Gastrocnemius medialis (tissue), 4 donors: Measurements from ENCODE around the gene AXIN1. TPM values are rescaled to one million over a fixed set of nuclear protein-coding genes. Genes with fewer than 3 reads are reported as not detected.

Experiments used
- ATAC-seq, 2 donors: fragments of 150-250 bp; one replicate each; pipeline ENCODE4 v1.9.1; 2016
- DNase-seq, 2 donors: peaks; one replicate each; pipeline ENCODE4 v3.0.0-alpha.2; 2019
- H3K27ac ChIP-seq, 4 donors: fragments of 200-600 bp; sonication (generic); 1 replicate in 1 of 4; 2 replicates in 3 of 4; pipeline ENCODE4 v1.5.1; 2016 to 2018; ENCODE audit warnings: mild to moderate bottlenecking in 2 of 4, moderate library complexity in 1 of 4
- H3K27me3 ChIP-seq, 3 donors: fragments of 200-600 bp; sonication (generic) in 2 of 3; 1 replicate in 1 of 3; 2 replicates in 2 of 3; pipeline versions ENCODE4 v1.5.1 to v1.6.0; 2016 to 2019; ENCODE audit warnings: mild to moderate bottlenecking in 1 of 3, moderate library complexity in 1 of 3
- H3K36me3 ChIP-seq, 2 donors: fragments of 200-600 bp; sonication (generic) in 1 of 2; one replicate each; pipeline ENCODE4 v1.5.1; 2017 to 2018
- H3K4me1 ChIP-seq, 2 donors: fragments of 200-600 bp; sonication (generic) in 1 of 2; one replicate each; pipeline ENCODE4 v1.5.1; 2016 to 2017; ENCODE audit warnings: mild to moderate bottlenecking in 2 of 2
- H3K4me3 ChIP-seq, 4 donors: fragments of 200-600 bp; sonication (generic) in 3 of 4; 1 replicate in 1 of 4; 2 replicates in 3 of 4; pipeline ENCODE4 v1.5.1; 2016 to 2019; ENCODE audit warnings: mild to moderate bottlenecking in 2 of 4
- H3K9me3 ChIP-seq, 3 donors: fragments of 200-600 bp; sonication (generic) in 2 of 3; 1 replicate in 1 of 3; 2 replicates in 2 of 3; pipeline ENCODE4 v1.5.1; 2016 to 2019
- POLR2A ChIP-seq, 2 donors: fragments of 450-650 bp; IDR thresholded peaks; one replicate each; pipeline ENCODE4 v1.6.1; 2017; ENCODE audit warnings: antibody characterized with exemption in 2 of 2, mild to moderate bottlenecking in 2 of 2, moderate library complexity in 2 of 2
- in situ Hi-C, 4 donors: fragments of 200-750 bp; cut with MboI; loops; one replicate each; pipeline versions ENCODE4 v1.15.0 to v1.8.0; 2017; ENCODE audit warnings: low sequenced_read_pairs in 4 of 4
- intact Hi-C: fragments of 100-400 bp; cut with DNase I; formaldehyde crosslinking; loops from one replicate; pipeline ENCODE4 v1.15.1; 2023; ENCODE audit warnings: low total_unique reads
- total RNA-seq, 4 donors: library from RNA; depleted of rRNA; stranded (reverse); fragments of >200 nt; gene quantifications; one replicate each; pipeline versions ENCODE4 v1.1.0 to v1.2.3, GENCODE V29; 2016
- TF ChIP-seq, protein P1 (sequence below), 5 experiments: fragments of 450-650 bp in 3 of 5; fragments of 200-600 bp in 2 of 5; sonication (generic) in 2 of 5; IDR thresholded peaks in 4 of 5; conservative IDR thresholded peaks in 1 of 5; 1 replicate in 4 of 5; 2 replicates in 1 of 5; pipeline ENCODE4 v1.5.1; 2016 to 2019; ENCODE audit warnings: antibody characterized with exemption in 5 of 5, mild to moderate bottlenecking in 3 of 5, moderate library complexity in 3 of 5

Gene AXIN1
- total RNA-seq, 4 donors from 2014 or later: 27.1 to 41.9 (median 32.7) TPM

GRCh38 chr16:290681-291405 is 61.7 kb downstream of the AXIN1 start:
- Histone ChIP-seq H3K27ac (no peak overlapping the region), H3K4me1 (no peaks in the 10 kb centered on the region), H3K27me3 (no peaks in the 10 kb centered on the region), H3K4me3 (no peak overlapping the region), H3K9me3 (no peaks in the 10 kb centered on the region), H3K36me3 (peaks cover 0 to 49% of the 10 kb centered on the region in 2 donors)
- intact Hi-C loops (no loop called here), in situ Hi-C loops (no loop called here)
- ATAC-seq (no peak), DNase-seq (no peak)
- no peak for TF ChIP-seq POLR2A (IDR thresholded peaks at IDR 0.05)
- TF ChIP-seq, protein P1, sequence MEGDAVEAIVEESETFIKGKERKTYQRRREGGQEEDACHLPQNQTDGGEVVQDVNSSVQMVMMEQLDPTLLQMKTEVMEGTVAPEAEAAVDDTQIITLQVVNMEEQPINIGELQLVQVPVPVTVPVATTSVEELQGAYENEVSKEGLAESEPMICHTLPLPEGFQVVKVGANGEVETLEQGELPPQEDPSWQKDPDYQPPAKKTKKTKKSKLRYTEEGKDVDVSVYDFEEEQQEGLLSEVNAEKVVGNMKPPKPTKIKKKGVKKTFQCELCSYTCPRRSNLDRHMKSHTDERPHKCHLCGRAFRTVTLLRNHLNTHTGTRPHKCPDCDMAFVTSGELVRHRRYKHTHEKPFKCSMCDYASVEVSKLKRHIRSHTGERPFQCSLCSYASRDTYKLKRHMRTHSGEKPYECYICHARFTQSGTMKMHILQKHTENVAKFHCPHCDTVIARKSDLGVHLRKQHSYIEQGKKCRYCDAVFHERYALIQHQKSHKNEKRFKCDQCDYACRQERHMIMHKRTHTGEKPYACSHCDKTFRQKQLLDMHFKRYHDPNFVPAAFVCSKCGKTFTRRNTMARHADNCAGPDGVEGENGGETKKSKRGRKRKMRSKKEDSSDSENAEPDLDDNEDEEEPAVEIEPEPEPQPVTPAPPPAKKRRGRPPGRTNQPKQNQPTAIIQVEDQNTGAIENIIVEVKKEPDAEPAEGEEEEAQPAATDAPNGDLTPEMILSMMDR (IDR thresholded peaks at IDR 0.05 in 4 of 5, conservative IDR thresholded peaks at IDR 0.05 in 1 of 5): no peak

DNA sequence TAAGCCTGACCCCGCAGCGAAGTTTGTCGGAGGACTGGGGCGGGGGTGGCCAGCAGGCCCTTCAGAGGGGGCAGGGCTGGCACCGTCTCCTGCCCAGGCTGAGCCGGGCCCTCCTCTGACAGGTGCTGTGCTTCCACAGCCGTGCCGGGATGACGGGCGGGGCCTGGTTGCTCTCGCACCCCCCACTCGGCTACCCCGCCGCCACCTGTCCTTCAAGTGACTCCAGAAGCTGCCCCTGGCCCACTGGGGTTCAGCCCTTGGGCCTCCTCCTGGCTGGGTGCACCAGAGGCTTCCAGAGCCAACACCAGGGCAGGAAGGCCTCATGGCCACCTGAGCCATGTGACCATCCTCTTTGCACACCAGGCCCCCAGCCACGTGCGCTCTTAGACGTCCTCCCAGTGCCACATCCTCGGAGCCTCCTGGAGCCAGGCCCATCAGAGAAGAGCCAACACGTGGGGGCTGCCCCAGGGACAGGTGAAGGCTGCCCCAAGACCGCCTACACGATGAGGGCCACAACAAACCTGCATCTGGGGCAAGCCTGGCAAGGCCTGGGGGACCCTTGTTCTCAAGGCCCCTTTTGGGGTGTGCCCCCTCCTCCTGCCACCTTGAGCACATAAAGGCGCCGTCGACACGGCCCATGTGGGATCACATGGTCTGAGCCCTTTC is 62.4 kb downstream of the AXIN1 start:
- no peak for DNase-seq
- Histone ChIP-seq H3K4me1 (no peaks in the 10 kb centered on the region), H3K36me3 (peaks cover 0 to 45% of the 10 kb centered on the region in 2 donors), H3K9me3 (no peaks in the 10 kb centered on the region), H3K27me3 (no peaks in the 10 kb centered on the region), H3K4me3 (no peak overlapping the region), H3K27ac (no peak overlapping the region)
- in situ Hi-C loops (no loop called here), intact Hi-C loops (no loop called here)
- TF ChIP-seq, protein P1 (IDR thresholded peaks at IDR 0.05 in 4 of 5, conservative IDR thresholded peaks at IDR 0.05 in 1 of 5): no peak
- ATAC-seq: no peak

- intact Hi-C loops (no loop called here), in situ Hi-C loops (no loop called here)
- Histone ChIP-seq H3K36me3 (peaks cover 0 to 45% of the 10 kb centered on the region in 2 donors), H3K4me3 (no peak overlapping the region), H3K4me1 (no peaks in the 10 kb centered on the region), H3K27me3 (no peaks in the 10 kb centered on the region), H3K27ac (no peak overlapping the region), H3K9me3 (no peaks in the 10 kb centered on the region)
- TF ChIP-seq POLR2A (IDR thresholded peaks at IDR 0.05): no peak
- TF ChIP-seq, protein P1 (IDR thresholded peaks at IDR 0.05 in 4 of 5, conservative IDR thresholded peaks at IDR 0.05 in 1 of 5): no peak
- DNase-seq: no peak
- ATAC-seq: no peak
These were observed 63.0 kb downstream of the AXIN1 start for GRCh38 chr16:289395-289997.

DNA sequence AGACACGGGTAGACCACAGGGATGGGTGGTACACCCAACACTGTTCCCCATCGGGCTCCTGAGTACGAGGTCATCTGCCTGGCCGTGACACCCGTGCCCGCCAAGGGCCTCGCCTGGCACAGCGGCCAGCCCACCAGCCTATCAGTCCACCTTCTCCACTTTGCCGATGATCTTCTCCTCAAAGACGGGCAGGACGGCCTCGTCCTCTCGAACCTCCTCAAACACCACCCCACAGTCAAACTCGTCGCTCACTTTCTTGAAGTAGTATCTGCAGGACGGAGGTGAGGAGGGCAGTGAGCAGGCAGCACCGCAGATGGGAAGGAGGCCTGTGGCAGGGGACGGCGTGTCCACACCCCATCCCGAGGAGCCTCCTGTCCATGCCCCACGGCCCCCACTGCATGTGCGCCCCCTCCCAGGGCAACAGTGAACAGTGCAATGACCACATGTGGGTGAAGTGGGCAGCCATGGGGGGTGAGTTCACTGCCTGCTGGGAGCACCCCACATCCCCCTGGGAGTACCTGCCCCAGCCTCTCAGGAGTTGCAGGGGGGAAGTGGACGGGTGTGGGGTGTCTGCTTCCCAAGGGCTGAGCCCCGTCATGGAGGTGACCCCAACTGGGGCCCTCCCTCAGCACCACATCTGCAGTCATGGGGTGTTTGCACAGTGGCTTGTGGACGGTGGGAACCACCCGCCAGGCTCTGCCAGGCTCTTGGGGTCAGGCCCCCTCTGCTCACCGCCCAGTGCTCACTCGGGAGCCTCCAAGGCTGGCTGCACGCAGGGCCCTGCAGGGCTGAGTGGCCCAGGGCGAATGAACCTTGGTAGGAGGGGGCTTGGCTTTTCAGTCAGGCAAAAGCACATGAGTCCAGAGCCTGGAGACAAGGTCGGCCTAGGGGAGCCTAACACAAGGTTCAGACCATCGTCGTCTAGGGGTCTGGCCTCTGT is 64.3 kb downstream of the AXIN1 start:
- Histone ChIP-seq H3K9me3 (no peaks in the 10 kb centered on the region), H3K4me1 (no peaks in the 10 kb centered on the region), H3K27ac (no peak overlapping the region), H3K36me3 (peaks cover 0 to 40% of the 10 kb centered on the region in 2 donors), H3K27me3 (no peaks in the 10 kb centered on the region), H3K4me3 (no peak overlapping the region)
- DNase-seq (no peak), ATAC-seq (no peak)
- no peak for TF ChIP-seq POLR2A (IDR thresholded peaks at IDR 0.05)
- TF ChIP-seq, protein P1 (IDR thresholded peaks at IDR 0.05 in 4 of 5, conservative IDR thresholded peaks at IDR 0.05 in 1 of 5): no peak
- in situ Hi-C loops: no loop called here
- intact Hi-C loops: no loop called here
